Trophoblast cell (in vitro differentiated cells and primary cell): ENCODE measurements around the gene REV1.

Experiments
- DNase-seq, 2 donors: peaks; one replicate each; pipeline ENCODE4 v3.0.0-alpha.2; 2016
- H2AFZ ChIP-seq: 2 replicates; pipeline ENCODE4 v1.6.1; 2013; ENCODE audit warnings: low read length, moderate library complexity, mild to moderate bottlenecking; ENCODE audit not compliant: insufficient read depth, poor library complexity
- H2AK5ac ChIP-seq: 2 replicates; pipeline ENCODE4 v1.6.1; 2013; ENCODE audit warnings: mild to moderate bottlenecking, low read length
- H2BK120ac ChIP-seq: 2 replicates; pipeline ENCODE4 v1.6.1; 2013; ENCODE audit warnings: low read length, mild to moderate bottlenecking, moderate library complexity; ENCODE audit not compliant: insufficient read depth, poor library complexity
- H2BK12ac ChIP-seq: 2 replicates; pipeline ENCODE4 v1.6.1; 2013; ENCODE audit warnings: mild to moderate bottlenecking, low read length, moderate library complexity
- H2BK5ac ChIP-seq: 2 replicates; pipeline ENCODE4 v1.6.1; 2013; ENCODE audit warnings: low read length, low read depth, moderate library complexity, mild to moderate bottlenecking; ENCODE audit not compliant: poor library complexity
- H3K14ac ChIP-seq: 2 replicates; pipeline ENCODE4 v1.6.1; 2013; ENCODE audit warnings: mild to moderate bottlenecking, low read length
- H3K18ac ChIP-seq: 2 replicates; pipeline ENCODE4 v1.6.1; 2013; ENCODE audit warnings: mild to moderate bottlenecking, low read length
- H3K23ac ChIP-seq: 2 replicates; pipeline ENCODE4 v1.6.1; 2013; ENCODE audit warnings: low read length
- H3K27ac ChIP-seq: 2 replicates; pipeline ENCODE4 v1.5.1; 2013; ENCODE audit warnings: low read depth, mild to moderate bottlenecking, inconsistent platforms, low read length, moderate library complexity
- H3K27me3 ChIP-seq: 2 replicates; pipeline ENCODE4 v1.6.1; 2013; ENCODE audit warnings: inconsistent platforms, mild to moderate bottlenecking, low read length, moderate library complexity; ENCODE audit not compliant: insufficient read depth
- H3K36me3 ChIP-seq, 2 experiments: 1 replicate in 1 of 2; 2 replicates in 1 of 2; pipeline ENCODE4 v1.6.1; 2013; ENCODE audit warnings: low read length in 2 of 2, mild to moderate bottlenecking in 2 of 2, moderate library complexity in 1 of 2; ENCODE audit not compliant: insufficient read depth in 2 of 2, control insufficient read depth in 1 of 2
- H3K4ac ChIP-seq: 2 replicates; pipeline ENCODE4 v1.6.1; 2013; ENCODE audit warnings: low read depth, mild to moderate bottlenecking, low read length, moderate library complexity
- H3K4me1 ChIP-seq, 2 experiments: 1 replicate in 1 of 2; 2 replicates in 1 of 2; pipeline ENCODE4 v1.6.1; 2013; ENCODE audit warnings: low read length in 2 of 2, mild to moderate bottlenecking in 2 of 2, moderate library complexity in 1 of 2; ENCODE audit not compliant: insufficient read depth in 2 of 2, control insufficient read depth in 1 of 2
- H3K4me2 ChIP-seq: 2 replicates; pipeline ENCODE4 v1.6.1; 2013; ENCODE audit warnings: inconsistent platforms, mild to moderate bottlenecking, low read length, moderate library complexity
- H3K4me3 ChIP-seq: 2 replicates; pipeline ENCODE4 v1.5.1; 2013; ENCODE audit warnings: mild to moderate bottlenecking, low read depth, low read length, inconsistent platforms
- H3K79me1 ChIP-seq: one replicate; pipeline ENCODE4 v1.6.1; 2013; ENCODE audit warnings: low read length
- H3K79me2 ChIP-seq: 2 replicates; pipeline ENCODE4 v1.6.1; 2013; ENCODE audit warnings: low read length, mild to moderate bottlenecking; ENCODE audit not compliant: control insufficient read depth, insufficient read depth, poor library complexity
- H3K9ac ChIP-seq: 2 replicates; pipeline ENCODE4 v1.6.1; 2013; ENCODE audit warnings: mild to moderate bottlenecking, low read length
- H3K9me3 ChIP-seq: 2 replicates; pipeline ENCODE4 v1.6.1; 2013; ENCODE audit warnings: low read depth, mild to moderate bottlenecking, control low read depth, inconsistent platforms, low read length; ENCODE audit not compliant: insufficient read depth
- H4K12ac ChIP-seq: 2 replicates; pipeline ENCODE4 v1.6.1; 2013; ENCODE audit warnings: low read depth, mild to moderate bottlenecking, low read length, moderate library complexity
- H4K8ac ChIP-seq: 2 replicates; pipeline ENCODE4 v1.6.1; 2013; ENCODE audit warnings: low read depth, mild to moderate bottlenecking, low read length, moderate library complexity
- H4K91ac ChIP-seq: one replicate; pipeline ENCODE4 v1.6.1; 2013; ENCODE audit warnings: low read depth, mild to moderate bottlenecking, low read length, moderate library complexity
- WGBS: extraction: QIAGEN DNeasy Blood & Tissue Kit; methylation state at CpG from one replicate; pipeline ENCODE4 v1.1.7; 2013; ENCODE audit warnings: missing lambda C conversion rate; ENCODE audit not compliant: insufficient read length, insufficient coverage; ENCODE audit errors: extremely low coverage; 5-methylcytosine and 5-hydroxymethylcytosine counted together

The REV1 gene

GRCh38 chr2:99433340-99433739 lies 56.5 kb downstream of the REV1 start:
- no peaks in the 10 kb centered on the region for H3K27me3 ChIP-seq
- H3K14ac ChIP-seq = no peak overlapping the region
- H3K4me1 ChIP-seq = no peaks in the 10 kb centered on the region
- H4K91ac ChIP-seq = no peak overlapping the region
- H3K79me1 ChIP-seq = no peaks in the 10 kb centered on the region
- H3K27ac ChIP-seq = no peak overlapping the region
- H2BK120ac ChIP-seq = no peak overlapping the region
- no CpG with 5 or more reads among the region's 2 CpGs for WGBS
- no peak overlapping the region for H2BK12ac ChIP-seq
- H3K4me2 ChIP-seq = no peak overlapping the region
- no peak for DNase-seq
- no peaks in the 10 kb centered on the region for H3K79me2 ChIP-seq
- H3K9me3 ChIP-seq = no peaks in the 10 kb centered on the region
- no peak overlapping the region for H4K12ac ChIP-seq
- H3K4ac ChIP-seq = no peak overlapping the region
- no peak overlapping the region for H2AK5ac ChIP-seq
- H3K18ac ChIP-seq = no peak overlapping the region
- H4K8ac ChIP-seq = no peak overlapping the region
- no peak overlapping the region for H3K23ac ChIP-seq
- H3K36me3 ChIP-seq = peaks cover 3 to 7% of the 10 kb centered on the region in 2 experiments
- no peak overlapping the region for H2BK5ac ChIP-seq
- H3K9ac ChIP-seq = no peak overlapping the region
- no peak overlapping the region for H2AFZ ChIP-seq
- H3K4me3 ChIP-seq = no peak overlapping the region

- WGBS = no CpG with 5 or more reads among the region's 12 CpGs
Observed at GRCh38 chr2:99431587-99432275, 58.1 kb downstream of the REV1 start.

GRCh38 chr2:99430614-99431291 lies 59.1 kb downstream of the REV1 start:
- Histone ChIP-seq H3K9ac (no peak overlapping the region), H3K79me2 (no peaks in the 10 kb centered on the region), H2BK120ac (no peak overlapping the region), H3K4me2 (no peak overlapping the region), H2AFZ (no peak overlapping the region), H2BK5ac (no peak overlapping the region), H3K4me1 (no peaks in the 10 kb centered on the region), H3K36me3 (peaks cover 12 to 13% of the 10 kb centered on the region in 2 experiments), H3K27me3 (no peaks in the 10 kb centered on the region), H3K23ac (no peak overlapping the region), H2BK12ac (no peak overlapping the region), H3K27ac (no peak overlapping the region), H3K18ac (no peak overlapping the region), H3K79me1 (no peaks in the 10 kb centered on the region), H3K14ac (no peak overlapping the region), H3K4me3 (no peak overlapping the region), H4K91ac (no peak overlapping the region), H3K4ac (no peak overlapping the region), H3K9me3 (no peaks in the 10 kb centered on the region), H4K8ac (no peak overlapping the region), H4K12ac (no peak overlapping the region), H2AK5ac (no peak overlapping the region)
- WGBS = no CpG with 5 or more reads among the region's 4 CpGs
- no peak for DNase-seq

More at GRCh38 chr2:99431587-99432275, 58.1 kb downstream of the REV1 start:
- Histone ChIP-seq H3K9me3 (no peaks in the 10 kb centered on the region), H4K12ac (no peak overlapping the region), H2AK5ac (no peak overlapping the region), H2BK12ac (no peak overlapping the region), H3K36me3 (peaks cover 7 to 12% of the 10 kb centered on the region in 2 experiments), H2AFZ (no peak overlapping the region), H3K79me1 (no peaks in the 10 kb centered on the region), H3K4me3 (no peak overlapping the region), H3K27ac (no peak overlapping the region), H3K79me2 (no peaks in the 10 kb centered on the region), H3K18ac (no peak overlapping the region), H3K23ac (no peak overlapping the region), H3K4me1 (no peaks in the 10 kb centered on the region), H2BK5ac (no peak overlapping the region), H4K8ac (no peak overlapping the region), H3K4ac (no peak overlapping the region), H3K14ac (no peak overlapping the region), H3K4me2 (no peak overlapping the region), H3K9ac (no peak overlapping the region), H4K91ac (no peak overlapping the region), H2BK120ac (no peak overlapping the region), H3K27me3 (no peaks in the 10 kb centered on the region)
- no peak for DNase-seq

- Histone ChIP-seq H3K27ac (no peak overlapping the region), H4K8ac (no peak overlapping the region)
Observed at GRCh38 chr2:99425022-99425421, 64.8 kb downstream of the REV1 start.

More at GRCh38 chr2:99425022-99425421, 64.8 kb downstream of the REV1 start:
- Histone ChIP-seq H3K4me3 (no peak overlapping the region), H3K27me3 (no peaks in the 10 kb centered on the region), H2BK120ac (no peak overlapping the region), H4K91ac (no peak overlapping the region), H3K4me2 (no peak overlapping the region), H3K79me1 (no peaks in the 10 kb centered on the region), H3K23ac (no peak overlapping the region), H3K4ac (no peak overlapping the region), H3K14ac (no peak overlapping the region), H2AK5ac (no peak overlapping the region), H2BK12ac (no peak overlapping the region), H3K79me2 (no peaks in the 10 kb centered on the region), H4K12ac (no peak overlapping the region), H3K9ac (no peak overlapping the region), H3K18ac (no peak overlapping the region), H3K4me1 (peaks cover 0 to 2% of the 10 kb centered on the region in 2 experiments), H2AFZ (no peak overlapping the region), H3K36me3 (peaks cover 11 to 30% of the 10 kb centered on the region in 2 experiments), H2BK5ac (no peak overlapping the region), H3K9me3 (no peaks in the 10 kb centered on the region)
- no CpG with 5 or more reads among the region's 2 CpGs for WGBS
- no peak for DNase-seq
